HPDE6-E6E7 (cell line): Measurements from ENCODE around the gene MAPK13.
"Not testable (repeated sequence)": the region's sequence is repeated elsewhere in the genome, so short reads cannot be mapped to it uniquely, and the experiment has no call there.

Source experiments
- DNase-seq: peaks from one replicate; pipeline ENCODE4 v3.0.0; 2011; ENCODE audit warnings: missing footprints; ENCODE audit errors: extremely low spot score

Gene MAPK13

DNA sequence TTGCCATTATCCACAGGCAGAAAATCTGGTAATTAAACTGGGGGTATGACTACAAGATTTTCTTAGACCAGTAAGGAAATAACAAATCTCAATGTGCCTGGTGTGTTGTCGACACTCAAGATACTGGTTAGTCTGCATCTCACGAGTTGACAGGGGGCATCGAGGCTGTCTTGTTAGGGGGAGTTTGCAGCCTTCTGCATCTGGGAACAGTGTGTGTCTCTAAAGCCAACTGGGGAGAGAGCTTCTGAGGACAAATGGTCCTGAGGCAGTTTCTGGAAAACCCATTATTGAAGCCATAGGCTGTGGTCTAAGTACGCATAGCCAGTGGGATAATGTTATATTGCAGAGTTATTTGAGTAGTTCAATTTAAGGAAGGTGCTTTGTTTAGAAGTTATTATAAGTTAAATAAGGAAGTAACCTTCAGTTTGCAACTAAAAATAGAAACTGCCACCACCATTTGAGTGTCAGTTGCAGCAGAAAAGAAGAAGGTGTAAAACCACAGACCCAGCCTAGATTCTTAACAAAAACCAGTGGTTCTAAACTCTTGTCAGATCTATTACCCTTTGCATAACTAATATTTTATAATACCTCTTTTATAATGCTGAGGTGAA, 15.4 kb upstream of the MAPK13 start:
- DNase-seq: no peak

DNA sequence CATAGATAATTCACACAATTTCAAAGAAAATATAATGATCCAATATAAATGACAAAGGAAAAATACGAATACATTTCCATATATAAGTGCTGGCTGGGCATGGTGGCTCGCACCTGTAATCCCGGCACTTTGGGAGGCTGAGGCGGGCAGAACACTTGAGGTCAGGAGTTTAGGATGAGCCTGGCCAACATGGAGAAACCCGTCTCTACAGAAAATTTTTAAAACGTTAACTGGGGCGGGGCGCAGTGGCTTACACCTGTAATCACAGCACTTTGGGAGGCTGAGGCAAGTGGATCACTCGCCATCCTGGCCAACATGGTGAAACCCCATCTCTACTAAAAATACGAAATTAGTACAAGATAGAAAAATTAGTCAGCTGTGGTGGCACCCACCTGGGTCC, 14.9 kb upstream of the MAPK13 start:
- DNase-seq: no peak

DNA sequence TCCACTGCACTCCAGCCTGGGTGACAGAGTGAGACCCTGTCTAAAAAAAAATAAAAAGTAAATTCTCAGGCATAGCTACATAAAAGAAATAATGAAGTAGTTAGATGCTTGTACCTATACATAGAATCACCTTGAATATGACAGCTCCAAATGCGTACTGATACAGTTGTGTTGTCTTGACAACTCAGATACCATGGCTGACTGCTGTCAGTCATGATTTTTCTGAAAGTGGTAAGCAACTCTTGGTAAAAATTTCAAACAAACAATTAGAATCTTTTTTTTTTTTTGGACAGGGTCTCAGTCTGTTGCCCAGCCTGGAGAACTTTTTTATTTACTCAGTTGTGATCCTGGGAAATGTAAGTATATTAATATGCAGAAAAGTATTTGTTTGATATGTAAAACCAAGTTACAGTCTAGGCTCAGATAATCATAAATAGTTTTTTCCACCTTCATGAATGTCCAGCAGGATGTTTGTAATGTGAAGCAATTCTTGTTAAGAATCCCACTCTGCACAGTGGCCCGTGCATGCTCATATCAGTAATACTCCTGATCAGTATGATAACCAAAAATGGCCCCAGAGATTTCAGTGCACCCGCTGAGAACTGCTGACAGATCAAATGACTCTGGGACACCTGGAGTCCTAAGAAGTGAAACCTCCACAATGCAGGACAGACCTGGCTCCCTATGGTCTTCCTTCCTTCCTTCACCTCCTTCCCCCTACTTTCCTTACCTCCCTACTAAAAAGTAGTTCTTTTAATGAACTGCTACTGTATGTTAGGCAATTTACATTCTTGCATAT, 14.0 kb upstream of the MAPK13 start:
- DNase-seq: no peak

DNA sequence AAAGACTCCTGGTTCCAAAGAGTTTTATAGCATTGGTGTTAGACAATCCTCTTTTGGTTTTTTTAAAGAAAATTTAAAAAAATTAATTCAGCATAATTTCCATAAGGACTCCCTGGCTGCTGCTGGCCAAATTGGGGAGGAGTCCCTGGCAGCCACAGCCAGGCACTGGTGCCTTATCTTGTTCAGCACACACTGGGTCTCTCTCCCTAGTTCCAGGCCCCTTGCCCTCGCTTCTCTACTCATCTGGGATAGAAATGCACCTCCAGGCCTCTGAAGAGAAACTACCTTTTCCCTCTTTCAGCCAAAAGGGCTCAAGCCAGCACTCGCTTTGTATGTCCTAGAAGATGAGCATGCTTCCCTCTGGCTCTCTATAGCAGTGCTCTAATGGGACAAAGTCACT, 13.4 kb upstream of the MAPK13 start:
- no peak for DNase-seq

DNA sequence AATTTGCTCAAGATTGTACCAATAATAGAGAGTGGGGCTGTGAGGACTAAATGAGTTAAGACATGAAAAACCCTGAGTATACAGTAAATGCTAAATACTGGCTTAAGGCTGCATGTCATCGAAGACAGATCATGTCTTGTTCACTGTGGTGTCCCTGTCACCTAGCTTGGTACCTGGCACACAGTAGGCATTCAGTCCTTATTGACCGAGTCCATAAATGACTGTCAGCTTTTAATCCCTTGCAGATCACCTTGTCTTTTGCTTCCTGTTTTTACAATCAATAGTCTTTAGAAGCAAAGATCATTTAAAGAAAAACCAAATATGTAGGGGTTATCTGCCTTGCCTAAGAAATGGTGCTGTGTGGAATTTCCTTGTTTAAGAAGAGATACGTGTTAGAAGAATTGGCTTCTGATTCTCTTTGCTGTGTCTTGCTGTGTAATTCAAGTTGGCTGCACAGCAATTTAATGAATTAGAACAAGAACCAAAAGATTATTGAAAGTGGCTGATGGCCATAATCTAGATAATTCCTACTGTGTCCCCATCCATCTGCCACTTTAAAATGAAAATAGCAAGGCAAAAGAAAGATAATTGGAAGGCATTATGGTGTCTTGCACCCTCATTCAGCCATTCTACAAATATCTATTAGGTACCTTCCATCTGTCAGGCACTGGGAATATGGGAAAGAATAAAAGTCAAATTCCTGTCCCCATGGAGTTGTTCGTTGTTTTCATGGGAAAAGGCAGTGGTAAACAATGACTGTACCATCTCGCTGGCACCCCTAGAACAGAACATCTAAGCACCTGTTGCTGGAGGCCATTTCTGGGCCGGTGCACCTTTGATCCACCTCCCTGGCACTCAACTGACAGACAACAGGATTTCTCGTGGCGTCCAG, 12.4 kb upstream of the MAPK13 start:
- no peak for DNase-seq

- DNase-seq: peak; percentile 36
These were observed 11.7 kb upstream of the MAPK13 start for GRCh38 chr6:36118550-36119107.

- no peak for DNase-seq
These were observed 11.1 kb upstream of the MAPK13 start for GRCh38 chr6:36119209-36119608.

GRCh38 chr6:36120018-36120417, 10.3 kb upstream of the MAPK13 start:
- DNase-seq: no peak

GRCh38 chr6:36120539-36120938, 9.8 kb upstream of the MAPK13 start:
- no peak for DNase-seq

DNA sequence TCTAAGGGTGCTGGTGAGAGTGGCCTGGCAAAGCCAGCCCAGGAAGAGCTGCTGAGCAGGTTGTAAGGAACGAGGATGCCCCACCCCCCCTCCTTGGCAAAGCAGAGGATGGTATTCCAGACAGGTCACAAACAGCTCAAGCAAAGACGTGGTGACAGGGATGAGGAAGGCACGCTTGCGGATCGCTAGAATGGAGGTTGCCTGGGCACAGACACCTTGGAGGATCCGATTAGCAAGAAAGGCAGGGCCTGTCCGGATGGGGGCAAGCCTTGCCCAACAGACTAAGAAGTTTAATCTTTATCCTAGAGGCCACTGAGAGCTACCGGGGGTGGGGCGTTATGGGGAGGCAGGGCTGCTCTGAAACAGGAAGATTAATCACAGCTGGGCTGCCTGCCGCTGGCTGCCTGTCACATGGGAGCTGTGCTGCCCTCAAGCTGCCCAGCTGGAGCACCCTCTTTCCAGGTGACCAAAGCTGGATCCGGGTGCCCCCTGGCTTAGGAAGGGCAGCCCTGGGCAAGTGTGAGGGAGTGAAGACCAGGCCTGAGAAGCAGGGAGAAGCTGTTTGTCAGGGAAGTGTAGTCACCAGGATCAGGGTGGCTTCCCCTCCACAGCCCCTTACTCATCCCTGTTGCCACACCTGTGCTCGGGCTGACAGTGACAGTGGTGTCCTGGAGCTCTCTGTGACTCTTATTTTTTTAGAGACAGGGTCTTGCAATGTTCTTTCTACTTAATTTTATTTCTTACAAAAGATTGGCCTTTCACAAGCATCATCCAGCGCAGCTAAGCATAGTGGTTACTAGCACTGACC, 9.1 kb upstream of the MAPK13 start:
- peak; percentile 33 for DNase-seq

- DNase-seq: no peak
These were observed 8.4 kb upstream of the MAPK13 start for GRCh38 chr6:36121787-36122494.

DNA sequence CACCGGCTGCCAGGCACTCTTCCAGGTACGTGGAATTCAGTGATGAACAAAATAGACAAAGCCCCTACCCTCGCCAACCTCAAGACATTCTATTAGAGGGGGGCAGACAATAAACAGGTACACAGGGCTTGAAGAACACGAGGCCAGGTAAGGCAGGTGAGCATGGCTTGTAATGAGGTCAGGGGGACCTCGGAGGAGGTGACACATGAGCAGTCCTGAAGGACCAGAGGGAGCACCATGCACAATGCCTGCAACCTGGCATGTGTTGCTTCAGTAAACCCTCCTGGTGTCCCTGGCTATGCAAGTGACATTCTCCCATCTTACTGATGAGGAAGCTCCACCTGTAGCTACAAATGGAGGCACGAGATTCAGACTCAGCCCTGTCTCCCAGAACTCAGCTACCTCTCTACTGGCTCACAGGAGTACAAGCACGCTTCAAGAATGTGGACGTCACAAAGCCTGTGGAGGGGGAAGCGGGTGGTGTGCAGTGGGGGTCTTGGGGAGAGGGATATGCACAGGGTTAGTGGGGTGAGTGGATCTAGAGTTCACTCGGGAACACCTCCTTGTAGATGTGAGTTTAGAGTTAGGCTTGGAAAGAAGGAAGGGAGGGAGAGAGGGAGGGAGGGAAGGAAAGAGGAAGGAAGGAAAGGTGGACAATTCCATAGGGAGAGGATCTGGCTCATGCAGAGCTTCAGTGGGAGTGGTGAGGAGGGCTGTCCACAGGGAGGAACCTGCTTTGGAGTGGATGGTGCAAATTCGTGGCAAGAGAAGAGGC, 7.6 kb upstream of the MAPK13 start:
- DNase-seq: no peak

- DNase-seq: peak; percentile 60
These were observed 6.8 kb upstream of the MAPK13 start for GRCh38 chr6:36123270-36124139.

GRCh38 chr6:36124346-36124745, 6.0 kb upstream of the MAPK13 start:
- not testable (repeated sequence) for DNase-seq

GRCh38 chr6:36124881-36125280, 5.4 kb upstream of the MAPK13 start:
- no peak for DNase-seq

GRCh38 chr6:36125575-36125974, 4.7 kb upstream of the MAPK13 start:
- no peak for DNase-seq

DNA sequence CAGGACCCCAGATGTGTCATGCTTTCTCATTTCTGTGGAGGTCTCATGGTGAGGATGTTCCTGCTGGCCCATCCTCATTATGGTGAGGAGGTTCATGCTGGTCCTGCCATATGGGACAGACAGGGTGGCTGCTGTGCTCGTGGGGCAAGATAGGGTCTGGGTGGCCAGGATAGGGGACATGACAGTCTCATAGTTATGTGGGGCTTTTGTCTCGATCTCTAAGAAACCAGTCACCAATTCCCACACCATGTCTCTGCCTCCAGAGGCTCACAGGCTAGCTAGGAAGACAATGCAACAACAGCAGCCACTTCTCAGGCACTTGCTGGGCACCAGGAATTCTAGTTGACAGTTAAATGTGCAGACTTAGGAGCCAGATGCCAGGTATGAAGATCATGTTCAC, 4.2 kb upstream of the MAPK13 start:
- no peak for DNase-seq

- no peak for DNase-seq
These were observed 3.5 kb upstream of the MAPK13 start for GRCh38 chr6:36126553-36127458.
